ENCODE measurements around the gene CLP1. TPM values are rescaled to one million over a fixed set of nuclear protein-coding genes. Genes with fewer than 3 reads are reported as not detected.

Gene CLP1
- total RNA-seq, 2 donors from 2014 or later = 16.6 to 24.1 TPM

Other genes with a start within 250 kb of the CLP1 start
- 100 to 1,000 TPM; 346 to 386 TPM for gene SLC43A3, start 230.6 kb upstream of the CLP1 start, total RNA-seq
- gene RTN4RL2, start 197.2 kb upstream of the CLP1 start, total RNA-seq = under 1 TPM; 0.22 to 0.82 TPM
- gene SLC43A1, start 142.1 kb upstream of the CLP1 start, total RNA-seq = 10 to 100 TPM in 1 of 2 donors, 1 to 10 TPM in 1; 9.1 to 20.0 TPM
- 100 to 1,000 TPM in 1 of 2 donors, 10 to 100 TPM in 1; 56.4 to 125 TPM for gene TIMM10, start 127.0 kb upstream of the CLP1 start, total RNA-seq
- not detected for gene SMTNL1, start 120.2 kb upstream of the CLP1 start, total RNA-seq
- gene UBE2L6, start 90.1 kb upstream of the CLP1 start, total RNA-seq = 100 to 1,000 TPM in 1 of 2 donors, 10 to 100 TPM in 1; 69.2 to 110 TPM
- gene SERPING1, start 60.1 kb upstream of the CLP1 start, total RNA-seq = not detected
- gene YPEL4, start 7.8 kb upstream of the CLP1 start, total RNA-seq = 1 to 10 TPM in 1 of 2 donors, not detected in 1; 1.5 TPM
- gene ZDHHC5, start 10.4 kb downstream of the CLP1 start, total RNA-seq = 10 to 100 TPM; 58.2 to 79.9 TPM
- 10 to 100 TPM; 10.9 to 12.3 TPM for gene MED19, start 54.5 kb downstream of the CLP1 start, total RNA-seq
- gene TMX2, start 54.8 kb downstream of the CLP1 start, total RNA-seq = 10 to 100 TPM; 40.3 to 75.7 TPM
- 100 to 1,000 TPM; 149 to 175 TPM for gene SELENOH, start 83.7 kb downstream of the CLP1 start, total RNA-seq
- gene BTBD18, start 94.1 kb downstream of the CLP1 start, total RNA-seq = not detected
- 10 to 100 TPM in 1 of 2 donors, 1 to 10 TPM in 1; 4.6 to 12.5 TPM for gene CTNND1, start 104.0 kb downstream of the CLP1 start, total RNA-seq

Measured in activated T-helper 17 cell treated with anti-CD3 and anti-CD28 coated beads, Interleukin-2, amount 50 U/mL, for 72 hours (primary cell).